GM12874 (cell line): ENCODE data around the gene ATRN.

Source experiments
- TF ChIP-seq, protein P1 (sequence below): IDR thresholded peaks from 2 replicates; pipeline ENCODE4 v1.5.1; 2011; ENCODE audit warnings: low read depth, mild to moderate bottlenecking, control low read depth, low read length, moderate library complexity; ENCODE audit not compliant: insufficient read depth

Gene ATRN

DNA sequence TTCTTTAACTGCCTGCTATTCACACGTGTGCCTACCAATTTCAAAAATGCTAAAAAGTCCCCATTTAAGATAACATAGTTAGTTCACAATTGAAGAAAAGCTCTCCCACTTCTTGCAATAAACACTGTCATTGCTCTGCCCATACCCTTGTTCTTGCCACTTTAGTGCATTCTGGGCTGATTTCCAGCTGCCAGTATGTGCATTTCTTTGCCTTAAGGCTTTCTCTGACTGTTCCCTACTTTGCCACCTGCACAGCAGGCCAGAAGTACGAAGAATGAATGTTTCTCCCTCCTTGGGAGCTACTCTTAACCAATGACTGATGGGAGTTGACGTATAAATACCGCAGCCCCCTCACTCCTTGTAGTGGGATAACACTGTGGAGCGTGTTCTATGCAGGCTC is 16.0 kb upstream of the ATRN start:
- TF ChIP-seq, protein P1, sequence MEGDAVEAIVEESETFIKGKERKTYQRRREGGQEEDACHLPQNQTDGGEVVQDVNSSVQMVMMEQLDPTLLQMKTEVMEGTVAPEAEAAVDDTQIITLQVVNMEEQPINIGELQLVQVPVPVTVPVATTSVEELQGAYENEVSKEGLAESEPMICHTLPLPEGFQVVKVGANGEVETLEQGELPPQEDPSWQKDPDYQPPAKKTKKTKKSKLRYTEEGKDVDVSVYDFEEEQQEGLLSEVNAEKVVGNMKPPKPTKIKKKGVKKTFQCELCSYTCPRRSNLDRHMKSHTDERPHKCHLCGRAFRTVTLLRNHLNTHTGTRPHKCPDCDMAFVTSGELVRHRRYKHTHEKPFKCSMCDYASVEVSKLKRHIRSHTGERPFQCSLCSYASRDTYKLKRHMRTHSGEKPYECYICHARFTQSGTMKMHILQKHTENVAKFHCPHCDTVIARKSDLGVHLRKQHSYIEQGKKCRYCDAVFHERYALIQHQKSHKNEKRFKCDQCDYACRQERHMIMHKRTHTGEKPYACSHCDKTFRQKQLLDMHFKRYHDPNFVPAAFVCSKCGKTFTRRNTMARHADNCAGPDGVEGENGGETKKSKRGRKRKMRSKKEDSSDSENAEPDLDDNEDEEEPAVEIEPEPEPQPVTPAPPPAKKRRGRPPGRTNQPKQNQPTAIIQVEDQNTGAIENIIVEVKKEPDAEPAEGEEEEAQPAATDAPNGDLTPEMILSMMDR, result no peak

DNA sequence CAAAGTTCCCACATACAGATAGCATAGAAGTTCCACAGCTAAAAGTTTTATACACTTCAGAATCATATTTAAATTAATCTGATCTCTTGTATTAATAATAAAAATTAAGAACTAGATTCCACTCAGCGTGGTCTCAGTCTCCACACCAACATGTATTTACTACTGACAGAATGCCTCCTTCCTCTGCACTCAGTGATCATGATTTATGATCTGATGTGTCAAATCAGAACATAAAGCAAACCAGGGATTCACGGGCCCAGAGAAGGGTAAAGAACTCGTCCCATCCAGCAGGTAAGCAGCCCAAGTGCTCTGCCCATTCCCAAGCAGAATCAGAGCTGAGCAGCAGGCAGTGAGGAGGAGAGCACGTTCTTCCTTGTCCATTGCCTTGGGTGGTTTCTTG is 14.2 kb upstream of the ATRN start:
- TF ChIP-seq, protein P1, result no peak

DNA sequence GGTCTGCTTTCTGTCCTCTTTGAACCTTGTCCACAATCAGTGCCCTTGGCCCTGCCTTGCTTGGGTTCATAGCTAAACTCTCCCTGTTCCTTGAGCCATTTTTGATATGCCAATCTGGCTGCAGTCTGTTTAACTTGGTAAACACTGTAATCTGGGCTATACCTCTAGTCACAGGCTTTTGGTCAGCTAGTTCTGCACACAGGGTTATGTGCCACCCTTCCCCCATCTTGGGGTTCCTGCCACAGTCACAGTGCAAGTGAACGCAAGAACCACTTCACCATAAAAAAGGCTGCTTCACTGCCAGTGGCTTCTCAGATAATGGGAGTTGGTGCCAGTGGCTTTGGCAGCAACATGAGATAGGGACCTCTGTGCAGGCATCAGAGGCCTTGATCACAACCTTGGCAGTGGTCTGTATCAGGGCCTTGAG is 10.9 kb upstream of the ATRN start:
- TF ChIP-seq, protein P1, result no peak

DNA sequence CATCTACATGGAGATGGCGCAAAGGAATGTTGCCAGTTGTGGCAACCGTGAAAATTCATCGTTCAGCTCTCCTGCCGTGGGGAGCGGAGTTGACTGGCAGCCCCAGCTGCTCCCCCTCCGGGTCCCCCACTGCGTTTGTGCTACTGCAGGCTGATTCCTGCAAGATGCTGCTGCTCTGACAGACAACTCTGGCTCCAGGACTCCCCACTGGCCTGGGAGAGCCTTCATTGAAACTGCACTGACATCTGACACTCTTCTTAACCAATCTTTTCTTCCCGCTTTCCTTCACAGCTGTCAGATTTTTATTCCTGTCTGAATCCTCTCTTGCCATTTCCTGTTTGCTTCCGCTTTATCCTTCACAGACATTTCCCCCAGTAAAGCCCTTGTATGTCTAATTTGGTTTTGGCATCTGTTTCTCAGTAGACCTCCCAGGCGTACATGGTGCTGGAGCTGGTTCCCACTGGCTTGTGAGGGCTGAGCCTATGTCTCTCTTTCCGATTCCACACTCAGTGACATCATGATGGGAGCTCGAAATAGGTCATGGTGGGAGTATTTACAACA is 9.5 kb upstream of the ATRN start:
- TF ChIP-seq, protein P1, result no peak

DNA sequence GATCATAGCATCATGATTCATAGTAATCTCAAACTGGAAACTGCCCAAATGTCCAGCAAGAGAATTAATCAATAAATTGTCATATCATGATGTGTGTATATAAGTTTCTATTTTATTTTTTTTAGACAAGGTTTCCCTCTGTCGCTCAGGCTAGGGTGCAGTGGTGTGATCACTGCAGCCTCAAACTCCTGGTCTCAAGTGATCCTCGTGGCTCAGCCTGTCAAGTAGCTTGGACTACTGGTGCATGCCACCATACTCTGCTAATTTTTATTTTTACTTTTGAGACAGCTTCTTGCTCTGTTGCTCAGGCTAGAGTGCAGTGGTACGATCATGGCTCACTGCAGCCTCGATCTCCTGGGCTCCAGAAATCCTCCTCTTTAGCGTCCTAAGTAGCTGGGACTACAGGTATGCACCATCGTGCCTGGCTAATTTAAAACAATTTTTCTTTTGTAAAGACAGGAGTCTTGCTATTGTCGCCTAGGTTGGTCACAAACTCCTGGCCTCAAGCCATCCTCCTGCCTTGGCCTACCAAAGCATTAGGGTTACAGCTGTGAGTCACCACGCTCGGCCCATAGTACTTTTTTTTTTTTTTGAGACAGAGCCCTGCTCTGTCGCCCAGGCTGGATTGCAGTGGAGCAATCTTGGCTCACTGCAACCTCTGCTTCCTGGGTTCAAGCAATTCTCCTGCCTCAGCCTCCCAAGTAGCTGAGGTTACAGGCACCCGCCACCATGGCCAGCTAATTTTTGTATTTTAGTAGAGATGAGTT is 8.7 kb upstream of the ATRN start:
- TF ChIP-seq, protein P1, result no peak

DNA sequence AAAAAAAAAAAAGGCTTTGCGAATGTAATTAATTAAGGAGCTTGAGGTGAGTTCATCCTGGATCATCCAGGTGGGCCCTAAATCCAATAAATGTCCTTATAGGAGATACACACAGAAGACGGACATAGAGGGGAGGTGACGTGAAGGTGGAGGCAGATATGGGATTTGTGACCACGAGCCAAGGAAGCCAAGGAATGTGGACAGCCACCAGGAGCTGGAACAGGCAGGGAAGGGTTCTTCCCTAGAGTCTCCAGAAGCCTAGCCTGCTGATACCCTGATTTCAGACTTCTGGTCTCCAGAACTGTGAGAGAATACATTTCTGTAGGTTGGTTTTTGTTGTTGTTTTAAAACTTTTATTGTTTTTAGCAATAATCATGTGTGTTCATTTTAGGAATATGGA is 6.7 kb upstream of the ATRN start:
- TF ChIP-seq, protein P1, result no peak

DNA sequence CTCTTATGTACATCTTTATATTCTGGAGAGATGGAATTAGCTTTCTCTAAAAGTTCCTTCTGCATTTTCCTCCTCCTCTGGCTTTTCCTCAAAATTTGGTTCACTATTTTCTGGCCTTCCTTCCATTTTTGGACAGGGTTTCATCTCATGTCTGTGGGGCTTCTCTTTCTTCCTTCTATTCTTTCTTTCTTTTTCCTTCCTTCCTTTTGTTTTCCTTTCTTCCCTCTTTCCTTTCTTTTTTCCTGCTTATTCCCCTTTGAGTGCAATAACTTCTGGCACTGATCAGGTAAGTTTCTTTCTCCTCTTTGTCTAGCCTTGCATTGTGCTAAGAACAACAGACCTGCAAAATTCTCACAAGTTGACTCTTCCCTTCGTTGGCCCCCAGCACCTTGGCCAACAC is 5.5 kb upstream of the ATRN start:
- TF ChIP-seq, protein P1, result no peak
